Dermis microvascular lymphatic vessel endothelial cell (primary cell): ENCODE measurements around the gene LNP1. TPM values are rescaled to one million over a fixed set of nuclear protein-coding genes. Genes with fewer than 3 reads are reported as not detected.

Experiments
- DNase-seq, 2 donors: peaks; one replicate each; pipeline versions ENCODE4 v3.0.0 to v3.0.0-alpha.2; 2010; ENCODE audit warnings: low read depth in 2 of 2
- total RNA-seq: library from RNA; depleted of rRNA; stranded (reverse); fragments of >200 nt; gene quantifications from 2 replicates; pipeline ENCODE4 v1.2.1, GENCODE V29; 2014

Gene LNP1
- total RNA-seq, 1 donor from 2014 or later = 0.77 TPM

DNA sequence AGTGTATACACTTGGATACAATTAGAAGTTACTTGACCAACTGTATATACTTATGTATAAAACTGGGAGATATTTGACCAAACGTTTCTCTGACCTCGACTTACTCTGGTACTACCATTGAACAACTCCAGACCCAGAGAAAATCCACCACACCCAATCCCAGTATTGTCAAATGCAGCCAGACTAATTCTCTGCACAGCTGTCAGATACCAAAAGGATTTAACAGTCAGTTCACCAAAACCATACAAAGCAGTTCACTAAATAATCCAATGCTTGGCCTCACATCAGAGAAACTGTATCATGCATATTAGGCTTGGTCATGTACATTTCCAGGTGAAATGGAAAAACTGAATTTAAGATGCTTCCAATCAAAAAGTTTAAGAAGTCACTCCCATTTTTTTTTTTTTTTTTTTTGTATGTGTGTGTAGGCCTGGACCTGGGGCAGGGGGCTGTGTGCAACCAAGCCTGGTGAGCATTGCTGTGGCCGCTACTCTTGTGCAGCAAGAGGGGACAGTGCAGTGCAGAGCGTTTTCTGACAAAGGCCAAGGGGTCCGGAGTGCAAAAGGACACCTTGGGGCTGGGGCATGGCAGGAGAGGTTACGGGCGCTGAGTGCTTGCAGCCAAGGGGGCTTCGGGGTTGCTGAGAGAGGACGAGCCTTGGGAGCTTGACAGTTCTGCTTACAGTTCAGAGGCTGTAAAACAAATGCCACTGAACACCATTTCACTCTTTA lies 1.8 kb upstream of the LNP1 start:
- no peak for DNase-seq

DNA sequence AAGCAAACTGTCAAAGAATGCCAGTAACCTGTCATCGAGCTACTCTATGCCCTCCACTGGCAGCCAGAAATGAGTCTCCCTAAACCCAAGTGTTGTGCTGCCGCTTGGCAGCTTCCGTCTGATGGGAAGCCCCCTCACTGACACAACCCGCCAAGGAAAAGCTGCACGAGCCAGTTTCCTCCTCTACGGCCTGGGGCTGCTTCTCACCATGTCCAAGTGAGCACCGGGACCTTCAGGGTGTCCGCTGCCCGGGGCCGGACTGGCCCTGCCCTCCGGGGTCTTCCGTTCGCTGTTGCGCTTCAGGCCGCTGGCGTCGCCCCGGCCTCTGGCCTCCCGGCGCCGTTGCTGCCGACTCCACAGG lies 940 bp upstream of the LNP1 start:
- DNase-seq = peak in 1 of 2 donors; percentile 57

DNA sequence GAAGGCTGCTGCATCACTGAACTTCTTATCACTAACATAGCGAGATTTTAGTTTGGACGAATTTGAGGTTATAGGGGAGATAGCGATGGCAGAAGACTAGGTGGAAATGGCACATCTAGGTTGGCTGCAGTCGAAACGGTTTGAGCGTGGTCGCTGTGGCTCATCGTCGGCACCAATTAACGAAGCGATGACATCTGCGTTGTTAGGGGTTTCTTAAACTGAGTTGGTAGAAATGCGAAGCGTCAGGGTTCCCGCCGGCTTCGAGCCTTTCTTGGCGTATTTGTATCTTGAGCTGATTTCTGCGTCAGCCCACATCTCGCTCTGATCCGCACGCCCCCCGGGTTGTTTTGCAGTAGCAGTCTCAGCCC lies 319 bp downstream of the LNP1 start:
- DNase-seq = peak in 1 of 2 donors; percentile 69

DNA sequence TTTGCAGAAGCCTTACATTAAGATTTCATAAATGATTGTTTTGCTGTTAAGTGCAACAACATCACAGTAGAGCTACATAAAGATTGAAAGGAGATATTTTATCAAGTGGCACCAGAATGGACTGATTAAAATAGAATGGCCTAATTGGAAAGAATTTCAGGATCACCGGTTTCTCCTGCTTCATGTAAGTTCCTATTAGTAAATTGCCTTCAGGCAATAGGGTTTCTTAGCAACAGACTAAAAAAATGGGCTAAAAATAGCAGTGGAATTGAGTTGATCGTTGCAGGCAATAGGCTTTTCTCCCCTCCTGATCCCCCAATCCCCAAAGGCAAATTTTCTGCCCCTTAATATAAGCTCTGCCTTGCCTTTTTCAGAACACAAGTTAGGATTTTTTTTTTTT lies 917 bp downstream of the LNP1 start:
- DNase-seq = peak in 1 of 2 donors; percentile 9

DNA sequence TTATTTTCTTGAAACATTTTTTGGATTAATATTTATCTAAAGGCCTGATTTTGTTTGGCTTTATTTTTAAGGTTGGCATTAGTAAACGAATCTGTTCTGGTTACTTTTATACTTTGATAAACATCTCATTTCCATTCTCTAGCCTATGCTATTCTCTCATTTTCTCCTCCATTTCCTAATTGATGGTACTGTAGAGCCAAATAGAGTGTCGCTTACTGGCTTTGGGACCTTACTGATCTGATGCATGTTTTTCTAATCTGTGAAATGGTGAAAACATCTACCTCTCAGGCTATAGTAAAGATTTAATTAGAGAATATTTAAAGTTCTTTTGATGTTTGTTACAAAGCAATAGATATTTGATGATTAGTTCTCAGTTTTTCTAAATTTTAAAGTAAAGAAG lies 1.6 kb downstream of the LNP1 start:
- DNase-seq = no peak

DNA sequence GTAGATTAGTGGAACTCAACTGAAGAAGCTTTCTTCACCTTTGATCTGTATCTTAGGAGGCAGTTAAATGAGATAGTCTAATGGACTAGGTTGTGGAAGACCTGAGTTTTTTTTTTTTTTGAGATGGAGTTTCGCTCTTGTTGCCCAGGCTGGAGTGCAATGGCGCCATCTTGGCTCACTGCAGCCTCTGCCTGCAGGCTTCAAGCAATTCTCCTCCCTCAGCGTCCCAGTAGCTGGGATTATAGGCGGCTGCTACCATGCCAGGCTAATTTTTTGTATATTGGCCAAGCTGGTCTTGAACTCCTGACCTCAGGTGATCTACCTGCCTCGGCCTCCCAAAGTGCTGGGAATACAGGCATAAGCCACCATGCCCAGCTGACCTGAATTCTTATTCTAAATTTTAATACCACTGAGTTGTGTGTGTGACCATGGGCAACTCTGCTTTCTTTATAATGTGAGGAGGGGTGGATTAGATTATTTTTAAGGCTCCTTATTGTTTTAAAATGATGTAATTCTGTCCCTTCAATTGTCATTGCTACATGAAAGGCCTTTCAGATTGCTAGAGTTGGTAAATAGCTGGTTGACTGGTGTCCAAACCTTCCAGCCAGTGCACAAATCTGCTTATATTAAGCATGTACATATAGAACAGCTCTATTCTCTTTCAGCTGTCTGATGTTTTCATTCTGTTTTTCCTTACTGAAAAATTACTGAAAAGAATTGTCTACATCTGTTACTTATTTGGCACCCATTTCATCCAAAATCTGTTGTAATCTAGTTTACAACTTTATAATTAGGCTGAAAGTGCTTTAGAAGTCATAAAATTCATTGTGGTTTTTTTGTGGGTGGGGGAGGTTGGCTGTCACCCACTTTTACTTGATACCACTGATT lies 2.3 kb downstream of the LNP1 start:
- DNase-seq = no peak

DNA sequence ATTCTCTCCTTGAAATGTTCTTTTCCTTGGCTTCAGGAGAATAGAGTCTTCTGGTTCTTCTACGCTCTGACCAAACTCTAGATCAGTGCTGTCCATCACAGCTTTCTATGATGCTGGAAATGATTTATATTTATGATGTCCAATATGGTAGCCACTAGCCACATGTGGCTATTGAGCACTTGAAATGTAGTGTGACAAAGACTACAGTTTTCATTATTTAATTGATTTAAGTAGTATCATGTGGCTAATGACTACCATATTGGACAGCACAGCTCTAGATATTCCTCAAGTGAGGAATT lies 2.9 kb downstream of the LNP1 start:
- no peak for DNase-seq

DNA sequence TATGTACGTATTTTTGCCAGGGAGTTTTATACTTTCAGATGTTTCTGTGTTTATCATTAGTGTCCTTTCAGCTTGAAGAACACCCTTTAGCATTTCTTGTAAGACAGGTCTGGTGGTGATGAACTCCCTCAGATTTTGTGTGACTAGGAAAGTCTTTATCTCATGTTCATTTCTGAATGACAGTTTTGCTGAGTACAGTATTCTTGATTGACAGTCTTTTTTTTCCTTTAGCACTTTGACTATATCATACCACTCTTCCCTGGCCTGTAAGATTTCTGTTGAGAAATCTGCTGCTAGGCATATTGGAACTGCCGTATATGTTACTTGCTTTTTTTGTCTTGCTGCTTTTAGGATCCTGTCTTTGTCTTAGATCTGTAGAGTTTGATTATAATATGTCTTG lies 5.8 kb downstream of the LNP1 start:
- DNase-seq = no peak

DNA sequence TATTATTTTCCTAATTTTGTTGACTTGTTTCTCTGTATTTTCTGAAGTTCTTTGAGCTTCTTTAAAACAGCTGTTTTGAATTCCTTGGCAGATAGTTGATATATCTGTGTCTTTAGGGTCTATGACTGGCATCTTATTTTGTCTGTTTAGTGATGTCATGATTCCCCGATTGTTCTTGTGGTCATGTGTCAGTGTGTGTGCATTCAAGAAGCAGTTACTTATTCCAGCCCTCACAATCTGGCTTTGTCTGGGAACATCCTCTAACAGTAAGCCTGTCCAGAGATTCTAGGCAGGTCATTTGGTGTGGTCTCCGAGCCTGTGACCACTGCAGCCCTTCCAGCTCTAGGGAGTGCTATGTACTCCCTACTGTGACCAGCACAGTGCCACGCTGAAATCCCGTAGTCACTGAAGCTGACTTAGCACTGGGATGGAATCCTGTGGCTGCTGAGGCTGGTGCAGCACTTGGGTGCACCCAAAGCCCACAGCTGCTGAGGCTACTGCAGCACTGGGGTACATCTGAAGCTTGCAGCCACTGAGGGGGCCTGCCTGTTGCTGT lies 6.7 kb downstream of the LNP1 start:
- DNase-seq = no peak

DNA sequence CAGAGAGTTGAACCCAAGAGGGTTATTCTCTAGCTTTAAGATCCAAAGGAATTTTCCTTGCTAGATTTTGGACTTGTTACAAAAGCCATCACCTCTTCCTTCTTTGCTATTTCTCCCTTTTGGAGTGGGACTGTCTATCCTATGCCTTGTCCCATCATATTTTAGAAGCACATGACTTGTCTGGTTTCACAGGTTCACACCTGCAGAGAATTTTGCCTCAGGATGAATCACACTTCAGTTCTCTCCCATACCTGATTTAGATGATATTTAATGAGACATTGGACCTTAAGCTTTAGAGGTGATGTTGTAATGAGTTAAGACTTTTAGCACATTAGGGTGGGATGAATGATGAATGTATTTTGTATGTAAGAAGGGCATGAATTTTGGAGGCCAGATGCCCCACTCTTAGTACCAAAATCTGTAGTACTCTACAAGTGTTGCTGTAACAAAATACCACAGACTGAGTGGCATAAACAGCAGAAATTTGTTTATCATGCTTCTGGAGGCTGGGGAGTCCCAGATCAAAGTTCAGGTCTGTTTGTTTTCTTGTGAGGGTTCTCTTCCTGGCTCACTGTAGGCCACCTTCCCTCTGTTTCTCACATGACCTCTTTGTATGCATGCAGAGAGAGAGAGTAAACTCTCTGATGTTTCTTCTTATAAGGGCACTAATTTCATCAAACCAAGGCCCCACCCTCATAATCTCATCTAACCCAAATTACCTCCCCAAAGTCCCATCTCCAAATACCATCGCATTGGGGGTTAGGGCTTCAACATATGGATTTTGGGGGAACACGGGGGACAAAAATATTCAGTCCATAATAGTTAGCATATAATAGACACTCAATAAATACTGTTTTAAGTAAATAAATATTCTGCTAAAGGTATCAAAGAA lies 10.0 kb downstream of the LNP1 start:
- DNase-seq = no peak

DNA sequence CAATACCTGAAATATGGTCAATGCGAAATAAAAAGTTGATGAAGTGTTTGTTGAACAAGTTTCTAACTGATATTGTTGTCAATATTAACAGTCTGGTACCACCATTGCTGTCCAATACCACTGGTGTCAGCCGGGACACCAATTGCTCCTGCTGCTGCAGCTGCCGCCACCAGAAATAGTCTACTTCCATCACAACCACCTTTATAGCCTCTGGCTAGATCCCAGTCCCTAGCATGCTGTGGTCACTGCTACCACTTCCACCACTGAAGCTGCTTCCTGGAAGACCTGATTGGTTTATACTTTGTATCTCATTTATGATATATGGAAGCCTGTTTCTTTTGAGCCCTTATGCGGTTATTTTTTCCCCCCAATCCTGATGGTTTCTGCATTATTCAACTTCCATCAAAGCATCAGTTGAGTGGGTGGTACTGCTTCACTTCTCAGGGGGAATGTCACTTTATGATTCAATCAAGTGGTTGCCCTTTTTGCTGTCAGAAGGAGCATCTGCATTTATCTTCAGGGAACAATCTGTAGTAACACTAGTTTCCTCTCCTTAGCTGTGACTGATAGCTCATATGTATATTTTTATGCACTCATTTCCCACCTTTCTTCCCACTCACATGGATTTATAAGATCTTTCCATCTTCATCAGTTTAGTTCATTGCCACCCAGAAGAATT lies 11.7 kb downstream of the LNP1 start:
- DNase-seq = no peak

DNA sequence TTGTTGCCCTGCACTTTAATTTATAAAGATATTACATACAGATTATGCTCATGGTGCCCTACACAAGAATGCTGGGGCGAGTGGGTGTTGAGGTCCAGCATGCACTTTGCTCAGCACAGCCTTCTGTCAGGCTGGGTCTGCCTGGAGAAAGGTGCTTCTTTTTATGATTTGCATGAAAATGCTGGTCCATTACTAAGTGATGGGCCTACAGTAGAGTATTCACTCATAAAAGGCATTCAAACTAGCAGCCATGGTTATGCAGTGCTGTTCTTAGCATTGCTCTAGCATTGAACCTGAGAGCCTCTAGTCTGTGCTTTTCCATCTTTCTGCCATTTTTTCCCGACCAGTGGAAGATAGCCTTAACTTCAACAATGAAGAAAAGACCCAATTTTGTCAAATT lies 12.3 kb downstream of the LNP1 start:
- DNase-seq = no peak

DNA sequence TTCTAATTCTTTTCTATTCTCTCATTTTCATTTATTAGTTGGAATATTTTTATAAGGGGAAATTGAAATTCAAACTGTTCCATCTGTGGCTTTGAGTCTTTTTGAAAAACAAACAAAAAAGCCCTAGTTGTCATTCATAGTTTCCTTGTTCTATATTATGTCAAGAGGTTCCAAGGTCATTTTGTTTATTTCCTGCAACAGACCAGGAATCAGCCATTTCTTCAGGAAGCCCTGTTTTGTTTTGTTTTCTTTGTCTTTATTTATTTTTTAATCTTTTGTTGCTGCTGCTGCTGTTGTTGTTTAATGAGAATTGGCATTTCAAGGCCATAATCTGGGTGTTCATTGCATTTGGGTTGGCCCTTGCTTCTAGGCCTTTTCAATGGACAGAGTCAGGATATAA lies 14.8 kb downstream of the LNP1 start:
- DNase-seq = peak in 1 of 2 donors; percentile 27

DNA sequence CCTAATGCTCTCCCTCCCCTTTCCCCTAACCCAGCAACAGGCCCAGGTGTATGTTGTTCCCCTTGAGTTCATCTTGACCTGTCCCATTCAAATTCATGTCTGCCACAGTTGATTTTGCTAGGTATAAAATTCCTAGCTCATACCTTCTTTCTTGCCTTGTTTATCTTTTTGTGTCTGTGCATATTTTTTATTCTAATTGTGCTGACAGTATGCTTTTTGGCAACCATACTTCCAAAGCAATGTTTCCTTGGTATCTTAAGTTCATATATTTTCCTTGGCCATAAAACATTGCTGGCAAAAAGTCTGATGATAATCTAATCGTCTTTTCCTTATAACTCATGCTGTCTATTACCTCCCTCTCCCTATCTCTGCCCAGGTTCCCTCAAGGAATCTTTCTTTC lies 15.5 kb downstream of the LNP1 start:
- no peak for DNase-seq

DNA sequence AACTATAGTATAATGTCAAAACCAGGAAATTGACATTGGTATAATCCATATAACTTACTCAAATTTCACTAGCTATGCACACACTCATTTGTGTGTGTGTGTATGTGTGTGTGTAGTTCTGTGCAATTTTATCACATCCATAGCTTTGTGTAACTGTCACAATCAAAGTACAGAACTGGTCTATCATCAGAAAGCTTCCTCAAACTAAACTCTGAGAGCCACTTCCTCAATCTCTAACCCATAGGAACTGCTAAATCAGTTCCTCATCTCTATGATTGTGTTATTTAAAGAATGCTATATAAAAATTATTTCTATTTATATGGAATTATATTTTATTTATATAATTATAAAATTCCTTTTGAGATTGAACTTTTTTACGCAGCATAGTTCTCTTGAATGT lies 18.1 kb downstream of the LNP1 start:
- DNase-seq = no peak

DNA sequence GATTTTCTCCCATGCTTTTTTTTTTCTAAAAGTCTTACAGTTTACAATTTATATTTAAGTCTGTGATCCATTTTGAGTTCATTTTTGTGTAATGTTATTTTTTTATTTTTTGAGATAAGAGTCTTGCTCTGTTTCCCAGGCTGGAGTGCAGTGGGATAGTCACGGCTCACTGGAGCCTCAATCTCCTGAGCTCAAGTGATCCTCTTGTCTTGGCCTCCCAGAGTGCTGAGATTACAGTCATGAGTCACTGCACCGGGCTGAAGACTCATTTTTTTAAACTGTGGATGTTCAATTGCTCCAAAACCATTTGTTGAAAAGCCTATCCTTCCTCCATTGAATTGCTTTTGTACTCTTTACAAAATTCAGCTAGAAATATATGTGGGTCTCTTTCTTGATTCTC lies 19.5 kb downstream of the LNP1 start:
- DNase-seq = no peak

DNA sequence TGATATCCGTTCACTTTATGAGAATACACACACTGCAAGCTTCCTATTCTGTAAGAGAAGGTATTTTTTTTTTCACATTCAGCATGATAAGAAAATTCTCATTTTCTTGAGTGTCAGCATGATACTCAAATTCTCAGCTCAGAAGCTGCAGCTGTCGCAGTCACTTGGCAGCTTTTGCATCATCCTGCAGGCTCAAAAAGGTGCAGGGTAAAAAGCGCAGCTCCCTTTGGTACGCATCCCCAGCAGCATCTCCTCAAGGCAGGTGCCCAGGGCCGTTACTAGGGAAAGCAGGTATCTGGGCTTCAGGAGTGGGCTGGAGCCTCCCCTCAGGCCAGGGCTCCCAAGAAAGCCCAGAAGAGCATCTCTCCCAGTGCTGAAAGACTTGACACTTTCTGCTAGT lies 22.3 kb downstream of the LNP1 start:
- no peak for DNase-seq

DNA sequence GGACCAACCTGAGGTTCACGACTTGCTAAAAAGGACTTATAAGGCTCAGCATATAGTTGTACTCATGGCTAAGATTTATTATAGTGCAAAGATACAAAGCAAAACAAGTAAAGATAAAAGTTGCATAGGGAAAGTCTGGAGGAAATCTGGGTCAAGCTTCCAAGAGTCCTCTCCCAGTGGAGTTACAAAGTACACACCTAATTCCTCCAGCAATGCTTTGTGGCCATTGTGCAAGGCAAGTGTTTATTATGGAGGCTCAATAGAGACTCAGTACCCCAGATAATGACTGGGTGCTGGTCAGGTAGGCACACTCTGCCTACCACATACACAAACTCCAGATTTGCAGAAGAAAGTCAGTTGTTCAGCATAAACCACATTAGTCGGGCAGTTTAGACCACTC lies 22.9 kb downstream of the LNP1 start:
- DNase-seq = no peak

DNA sequence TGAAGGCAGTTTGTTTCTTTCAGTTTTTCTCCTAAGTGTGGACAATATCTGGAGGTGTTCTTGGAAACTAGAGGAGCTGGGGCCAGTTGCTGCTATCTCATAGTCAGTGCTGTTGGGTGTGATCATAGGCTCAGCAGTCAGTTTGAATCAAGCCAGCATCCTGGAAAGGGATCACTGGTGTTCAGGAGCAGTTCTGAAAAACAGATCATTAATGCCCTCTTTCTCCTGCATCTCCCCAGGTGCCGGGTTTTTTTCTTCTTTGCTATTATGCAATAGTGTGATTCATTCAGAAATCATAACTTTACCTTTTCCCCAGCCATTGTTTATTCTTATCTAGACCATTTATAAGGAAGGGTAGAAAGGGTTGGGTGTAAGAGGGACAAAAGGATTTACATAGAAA lies 24.0 kb downstream of the LNP1 start:
- DNase-seq = peak in 1 of 2 donors; percentile 8

DNA sequence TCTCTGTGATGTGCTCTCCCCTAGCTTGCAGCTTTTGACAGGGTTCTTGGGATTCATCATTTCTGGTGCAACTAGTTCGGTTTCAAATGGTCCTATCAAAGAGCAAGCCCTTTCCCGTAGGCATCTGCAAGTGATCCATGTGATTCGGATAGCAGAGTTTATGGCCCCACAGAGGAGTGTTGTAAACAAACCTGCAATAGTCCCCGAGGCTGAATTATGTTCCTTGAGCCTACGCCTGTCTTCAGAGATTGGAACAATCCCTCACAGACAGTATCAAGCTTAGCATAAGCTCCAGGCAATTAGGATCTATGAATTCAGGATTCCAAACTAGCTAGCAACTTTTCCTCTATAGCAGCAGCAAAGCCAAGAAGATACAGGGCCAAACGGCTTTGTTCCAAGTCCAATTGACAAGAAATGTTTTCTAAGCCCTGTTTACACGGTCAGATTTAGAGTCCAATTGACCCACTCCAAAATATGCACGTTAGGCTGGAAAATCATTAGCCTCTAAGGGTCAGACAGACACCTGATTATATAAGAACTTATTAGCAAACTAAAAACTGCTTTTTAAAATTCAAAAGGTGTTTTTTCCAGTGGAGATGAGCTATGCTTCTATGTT lies 24.8 kb downstream of the LNP1 start:
- no peak for DNase-seq

DNA sequence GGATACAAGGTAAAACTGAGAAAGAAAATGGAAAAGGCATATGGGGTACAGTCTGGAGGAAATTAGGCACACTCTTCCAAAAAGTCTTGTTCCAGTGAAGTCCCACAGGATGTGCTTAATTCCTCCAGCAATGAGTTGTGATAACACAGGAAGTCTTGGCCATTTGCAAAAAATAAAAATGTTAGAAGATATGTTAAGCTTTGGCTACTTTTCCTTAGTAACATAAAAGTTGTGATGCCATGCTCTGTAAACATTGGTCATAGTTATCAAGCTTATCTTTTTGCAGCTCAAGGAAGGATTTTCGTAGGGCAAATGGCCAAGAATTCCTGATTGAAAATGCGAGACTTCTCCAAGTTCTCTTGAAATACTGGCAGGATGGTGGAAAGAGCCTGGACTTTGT lies 26.4 kb downstream of the LNP1 start:
- peak in 1 of 2 donors; percentile 34 for DNase-seq
